ENCODE data around the gene MTAP. TPM values are rescaled to one million over a fixed set of nuclear protein-coding genes. Genes with fewer than 3 reads are reported as not detected.

MTAP gene
- total RNA-seq, 2 experiments from 2014 or later = 44.9 to 63.7 TPM

DNA sequence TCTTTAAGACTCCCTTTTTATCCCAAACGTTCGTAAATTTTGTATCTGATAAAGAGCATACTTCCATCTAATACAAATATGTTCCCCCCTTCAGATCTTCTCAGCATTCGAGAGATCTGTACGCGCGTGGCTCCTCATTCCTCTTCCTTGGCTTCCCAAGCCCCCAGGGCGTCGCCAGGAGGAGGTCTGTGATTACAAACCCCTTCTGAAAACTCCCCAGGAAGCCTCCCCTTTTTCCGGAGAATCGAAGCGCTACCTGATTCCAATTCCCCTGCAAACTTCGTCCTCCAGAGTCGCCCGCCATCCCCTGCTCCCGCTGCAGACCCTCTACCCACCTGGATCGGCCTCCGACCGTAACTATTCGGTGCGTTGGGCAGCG lies 171.9 kb downstream of the MTAP start:
- CTCF ChIA-PET = interaction anchor here (0.9 to 1.3 kb wide), 2 partner anchors 34 to 64 kb away, joined by 3 to 8 read pairs; partner anchors contain the start of gene CDKN2B
- Mint-ChIP-seq H3K4me1 (peaks cover 25% of the 10 kb centered on the region), H3K27ac (no peak overlapping the region), H3K36me3 (peaks cover 11% of the 10 kb centered on the region), H3K27me3 (peaks cover 95% of the 10 kb centered on the region), H3K9me3 (ENCODE audit: low read depth) (no peaks in the 10 kb centered on the region), H3K4me3 (peak overlapping the region; percentile 73)
- no peak for ATAC-seq
- no peak for DNase-seq

GRCh38 chr9:21974722-21975409 lies 172.4 kb downstream of the MTAP start:
- H3K27ac Mint-ChIP-seq = no peak overlapping the region
- CTCF ChIA-PET = interaction anchor here (0.9 to 2.7 kb wide), 3 partner anchors 9 to 34 kb away, joined by 3 to 14 read pairs (median 8); partner anchors contain the start of gene CDKN2B
- peaks cover 9% of the 10 kb centered on the region for H3K36me3 Mint-ChIP-seq

GRCh38 chr9:21976334-21976875 lies 174.0 kb downstream of the MTAP start:
- CTCF ChIA-PET = interaction anchor here (0.9 to 2.7 kb wide), 5 partner anchors 10 to 143 kb away, joined by 3 to 14 read pairs (median 4); partner anchors contain the start of gene CDKN2B
- H3K27ac Mint-ChIP-seq = no peak overlapping the region
- no peaks in the 10 kb centered on the region for H3K9me3 Mint-ChIP-seq (ENCODE audit: low read depth)
- peaks cover 87% of the 10 kb centered on the region for H3K27me3 Mint-ChIP-seq
- DNase-seq (no peak), ATAC-seq (no peak)
- H3K4me3 Mint-ChIP-seq = no peak overlapping the region
- H3K36me3 Mint-ChIP-seq = no peaks in the 10 kb centered on the region
- peaks cover 22% of the 10 kb centered on the region for H3K4me1 Mint-ChIP-seq

More at GRCh38 chr9:21974722-21975409, 172.4 kb downstream of the MTAP start:
- DNase-seq (no peak), ATAC-seq (peak; percentile 78)
- peaks cover 25% of the 10 kb centered on the region for H3K4me1 Mint-ChIP-seq
- peaks cover 95% of the 10 kb centered on the region for H3K27me3 Mint-ChIP-seq
- peak overlapping the region; percentile 73 for H3K4me3 Mint-ChIP-seq
- no peaks in the 10 kb centered on the region for H3K9me3 Mint-ChIP-seq (ENCODE audit: low read depth)

GRCh38 chr9:21982391-21982790 lies 180.0 kb downstream of the MTAP start:
- no peak for ATAC-seq
- H3K27ac Mint-ChIP-seq = no peak overlapping the region
- H3K9me3 Mint-ChIP-seq (ENCODE audit: low read depth) = no peaks in the 10 kb centered on the region
- CTCF ChIA-PET = interaction anchor here (0.7 to 1.8 kb wide), 2 partner anchors 26 to 169 kb away, joined by 4 to 8 read pairs; partner anchors contain the start of gene CDKN2B
- no peak overlapping the region for H3K4me3 Mint-ChIP-seq
- DNase-seq = no peak
- H3K27me3 Mint-ChIP-seq = peaks cover 73% of the 10 kb centered on the region
- H3K4me1 Mint-ChIP-seq = peaks cover 5% of the 10 kb centered on the region
- H3K36me3 Mint-ChIP-seq = peaks cover 4% of the 10 kb centered on the region

DNA sequence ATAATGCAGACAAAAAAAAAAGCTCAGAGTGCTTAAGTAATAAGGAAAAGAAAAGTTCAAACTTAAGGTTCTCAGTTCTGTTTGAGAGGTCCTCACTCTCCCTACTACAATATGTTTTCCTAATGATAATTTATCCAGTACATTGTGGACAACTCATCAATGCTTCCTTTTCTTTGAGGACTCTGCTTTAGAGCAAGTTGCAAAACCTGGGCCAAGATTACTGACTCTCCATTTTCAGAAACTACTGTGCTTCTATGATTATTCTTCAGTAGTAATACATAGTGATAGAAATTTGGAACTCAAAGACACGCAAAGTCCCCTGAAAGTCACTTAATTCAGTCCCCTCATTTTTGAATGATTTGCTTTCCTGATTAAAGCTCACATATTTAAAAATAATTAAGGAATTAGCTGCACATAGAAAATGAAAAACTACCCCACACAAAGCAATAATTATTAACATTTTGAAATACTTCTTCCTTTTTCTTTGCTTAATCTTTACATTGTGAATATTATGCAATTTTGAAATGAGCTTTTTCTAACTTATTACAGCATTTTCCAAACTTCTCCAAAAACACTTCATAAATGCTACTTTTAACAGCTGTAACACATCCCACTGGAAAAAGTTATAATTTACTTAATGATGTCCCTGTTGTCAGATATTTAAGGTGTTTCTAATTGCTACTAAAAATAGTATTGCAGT lies 180.6 kb downstream of the MTAP start:
- no peak overlapping the region for H3K27ac Mint-ChIP-seq
- H3K4me1 Mint-ChIP-seq = peaks cover 5% of the 10 kb centered on the region
- peaks cover 72% of the 10 kb centered on the region for H3K27me3 Mint-ChIP-seq
- no peak for DNase-seq
- CTCF ChIA-PET = interaction anchor here (0.7 to 1.8 kb wide), 3 partner anchors 12 to 169 kb away, joined by 3 to 8 read pairs (median 4); partner anchors contain the start of genes CDKN2B and CDKN2B-AS1
- no peaks in the 10 kb centered on the region for H3K9me3 Mint-ChIP-seq (ENCODE audit: low read depth)
- peaks cover 4% of the 10 kb centered on the region for H3K36me3 Mint-ChIP-seq
- no peak overlapping the region for H3K4me3 Mint-ChIP-seq
- ATAC-seq = no peak

DNA sequence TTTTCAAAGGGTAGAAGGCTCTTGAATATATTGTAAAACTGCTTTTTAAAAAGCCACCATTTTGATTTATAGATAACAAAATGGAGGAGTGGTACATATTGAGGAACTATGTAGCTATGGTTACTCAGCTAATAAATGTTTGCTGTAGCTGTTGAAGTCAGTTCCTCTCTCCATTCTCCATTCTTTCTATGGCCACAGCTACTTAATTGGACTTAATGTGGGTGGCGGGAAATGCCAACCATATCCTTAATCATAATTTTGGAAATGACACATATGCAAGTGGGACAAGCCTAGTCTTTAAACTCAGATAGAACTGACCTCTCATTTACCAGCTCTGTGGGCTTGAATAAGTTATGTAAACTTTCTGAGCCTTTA lies 181.1 kb downstream of the MTAP start:
- Mint-ChIP-seq H3K4me3 (no peak overlapping the region), H3K27me3 (peaks cover 72% of the 10 kb centered on the region), H3K4me1 (peaks cover 9% of the 10 kb centered on the region), H3K36me3 (peaks cover 7% of the 10 kb centered on the region), H3K27ac (no peak overlapping the region), H3K9me3 (ENCODE audit: low read depth) (no peaks in the 10 kb centered on the region)
- CTCF ChIA-PET = interaction anchor here (0.6 to 1.8 kb wide), 3 partner anchors 11 to 170 kb away, joined by 3 to 4 read pairs (median 3); partner anchors contain the start of gene CDKN2B-AS1
- no peak for ATAC-seq
- no peak for DNase-seq

DNA sequence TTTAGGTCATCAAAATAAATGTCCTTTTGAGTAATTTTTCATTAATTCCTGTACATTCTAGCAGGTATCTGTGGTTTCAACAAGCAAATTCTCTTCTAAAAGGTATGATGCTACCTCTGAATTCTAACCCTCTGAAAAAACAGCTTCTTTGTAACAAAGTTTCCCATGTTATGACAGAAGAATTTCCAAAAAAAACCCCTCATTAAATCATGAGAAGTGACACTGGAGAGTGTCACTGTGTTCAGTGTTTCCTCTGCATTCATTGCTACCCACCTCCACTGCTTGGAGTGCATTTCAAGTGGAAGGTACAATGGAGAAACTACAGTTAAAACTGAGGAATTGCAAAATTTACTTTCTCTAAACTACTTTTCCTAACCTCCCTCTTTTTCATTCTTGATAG lies 181.7 kb downstream of the MTAP start:
- no peak overlapping the region for H3K4me3 Mint-ChIP-seq
- no peak overlapping the region for H3K27ac Mint-ChIP-seq
- ATAC-seq (no peak), DNase-seq (no peak)
- no peaks in the 10 kb centered on the region for H3K9me3 Mint-ChIP-seq (ENCODE audit: low read depth)
- peaks cover 71% of the 10 kb centered on the region for H3K27me3 Mint-ChIP-seq
- CTCF ChIA-PET = interaction anchor here (0.6 to 1.8 kb wide), 2 partner anchors 11 to 170 kb away, joined by 3 to 4 read pairs; no protein-coding TSS in a partner anchor
- peaks cover 11% of the 10 kb centered on the region for H3K4me1 Mint-ChIP-seq
- H3K36me3 Mint-ChIP-seq = peaks cover 11% of the 10 kb centered on the region

DNA sequence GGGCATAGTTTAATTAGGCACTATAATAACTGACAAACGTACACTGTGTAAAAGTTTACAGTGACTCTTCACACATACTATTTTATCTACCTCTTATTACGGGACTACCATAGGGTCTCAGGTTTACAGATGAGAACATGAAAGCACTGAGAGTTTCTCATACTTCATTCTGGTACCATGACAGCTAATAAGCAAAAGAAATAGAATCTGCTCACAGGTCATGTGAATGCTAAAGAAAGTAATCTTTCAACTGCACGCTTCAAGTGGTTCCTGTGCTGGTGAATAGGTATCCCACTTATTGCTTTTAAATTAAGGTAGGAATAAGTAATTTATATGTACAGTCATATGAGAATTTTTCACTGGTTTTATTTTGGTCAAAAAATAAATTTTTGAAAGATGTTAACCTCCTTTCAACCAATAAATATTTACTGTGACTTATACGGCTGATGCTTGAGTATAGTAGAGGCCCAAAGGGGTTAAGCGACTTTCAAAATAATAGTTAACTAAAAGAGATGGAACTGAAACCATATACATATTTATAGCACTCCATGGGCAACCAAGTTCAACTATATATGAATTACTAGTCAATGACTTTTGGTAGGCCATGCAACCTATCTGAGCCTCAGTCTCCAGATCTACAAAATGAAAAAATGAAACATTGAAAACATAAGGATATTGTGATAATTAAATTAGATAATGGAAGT lies 183.7 kb downstream of the MTAP start:
- Mint-ChIP-seq H3K27ac (no peak overlapping the region), H3K36me3 (peaks cover 26% of the 10 kb centered on the region), H3K4me3 (no peak overlapping the region), H3K9me3 (ENCODE audit: low read depth) (no peaks in the 10 kb centered on the region), H3K27me3 (peaks cover 74% of the 10 kb centered on the region), H3K4me1 (peaks cover 18% of the 10 kb centered on the region)
- CTCF ChIA-PET = interaction anchor here (0.8 to 2.5 kb wide), 8 partner anchors 9 to 172 kb away, joined by 3 to 16 read pairs (median 4); partner anchors contain the start of genes CDKN2B and CDKN2B-AS1
- DNase-seq = no peak
- ATAC-seq = no peak

Other genes with a start within 250 kb of the MTAP start
- gene CDKN2A, start 191.8 kb downstream of the MTAP start, total RNA-seq = 10 to 100 TPM; 16.9 to 34.1 TPM
- gene CDKN2B-AS1, start 192.2 kb downstream of the MTAP start, total RNA-seq = 1 to 10 TPM; 3.3 to 3.4 TPM
- 1 to 10 TPM in 1 of 2 experiments, under 1 TPM in 1; 0.93 to 5.9 TPM for gene CDKN2B, start 206.7 kb downstream of the MTAP start, total RNA-seq

All from activated CD8-positive, alpha-beta memory T cell treated with anti-CD3 and anti-CD28 coated beads, Interleukin-2, amount 10 ng/mL, durations not matched to agents 7 days and 5 days (primary cell).